D721Med (cell line): ENCODE data around the gene EN1.

Source experiments
- DNase-seq: peaks from one replicate; pipeline ENCODE4 v3.0.0; 2011; ENCODE audit warnings: low spot score; ENCODE audit not compliant: insufficient read length
- FAIRE-seq: peaks from 2 replicates; lab custom pipeline; 2011; peaks lifted over from hg19 to GRCh38; lab: Jason Lieb, UNC
- CTCF ChIP-seq: IDR thresholded peaks from 2 replicates; pipeline ENCODE4 v1.5.1; 2012; ENCODE audit warnings: mild to moderate bottlenecking, control low read depth; ENCODE audit not compliant: insufficient read depth; ENCODE audit errors: missing control alignments

The EN1 gene

GRCh38 chr2:118861242-118861641 lies 13.8 kb upstream of the EN1 start:
- FAIRE-seq (no peak), DNase-seq (no peak)
- no peak for TF ChIP-seq CTCF

- TF ChIP-seq CTCF = no peak
- no peak for FAIRE-seq
- DNase-seq = no peak
These were observed 13.1 kb upstream of the EN1 start for GRCh38 chr2:118860506-118860905.

DNA sequence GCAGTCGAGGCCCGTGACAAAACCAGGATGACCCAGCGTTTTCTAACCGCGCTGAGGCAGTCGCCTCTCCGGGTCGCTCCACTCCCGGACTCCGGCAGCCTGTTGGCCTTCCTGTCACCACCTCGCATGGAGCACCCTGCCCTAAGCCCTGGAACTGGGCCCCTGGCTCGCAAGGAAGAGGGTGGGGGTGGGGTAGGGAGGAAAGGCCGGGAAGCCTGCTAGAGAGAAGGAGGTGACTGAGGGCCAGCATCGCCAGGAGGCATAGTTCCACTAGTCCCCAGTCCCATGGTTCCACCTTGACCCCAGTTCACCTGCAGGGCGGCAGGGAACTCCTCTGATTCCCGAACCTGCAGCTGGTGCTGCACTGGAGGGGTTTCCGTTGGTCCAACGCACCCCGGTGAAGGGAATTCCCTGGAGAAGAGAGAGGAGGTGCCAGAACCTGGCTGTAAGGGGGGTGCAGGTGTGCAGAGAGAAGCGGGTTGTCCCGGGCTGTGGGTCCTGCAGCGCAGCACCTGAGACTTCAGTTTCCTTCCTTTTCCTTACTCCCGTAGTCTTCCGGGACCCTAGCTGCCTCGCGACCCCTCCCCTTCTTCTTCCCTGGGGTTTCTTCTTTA lies 11.8 kb upstream of the EN1 start:
- no peak for DNase-seq
- FAIRE-seq = no peak
- no peak for TF ChIP-seq CTCF

DNA sequence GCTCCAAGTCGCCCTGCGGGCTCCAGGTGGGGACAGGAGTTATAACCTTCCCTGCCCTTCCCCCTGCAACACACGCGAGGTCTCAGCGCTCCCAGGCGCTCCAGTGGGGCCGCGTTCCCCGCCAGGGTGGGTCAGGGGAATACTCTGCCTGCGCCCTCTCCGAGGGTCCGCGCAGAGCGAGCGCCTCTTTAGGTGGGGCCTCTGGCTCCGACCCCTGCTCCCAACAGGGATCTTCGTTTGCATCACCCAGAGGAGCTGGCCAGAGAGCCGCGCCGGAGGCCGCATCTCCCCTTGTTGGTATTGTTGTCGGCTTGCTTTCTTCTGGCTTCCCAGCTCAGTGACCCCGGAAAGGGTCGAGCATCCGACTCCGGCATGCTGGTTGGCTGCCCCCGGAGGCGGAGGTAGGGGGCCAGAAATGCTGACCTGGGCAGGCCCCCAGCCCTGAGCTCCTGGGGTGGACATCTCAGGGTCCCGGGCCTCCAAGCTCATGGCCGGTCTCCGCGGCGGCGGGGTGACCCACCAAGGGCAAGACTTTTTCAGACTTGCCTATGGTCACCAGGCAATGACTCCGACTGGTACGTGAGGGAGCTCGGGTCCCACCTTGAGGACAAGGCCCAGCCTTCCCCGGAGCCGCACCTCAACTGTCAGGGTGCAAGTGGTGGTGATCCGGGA lies 11.2 kb upstream of the EN1 start:
- TF ChIP-seq CTCF = no peak
- DNase-seq (no peak), FAIRE-seq (no peak)

- no peak for DNase-seq
- no peak for FAIRE-seq
- TF ChIP-seq CTCF = no peak
These were observed 10.4 kb upstream of the EN1 start for GRCh38 chr2:118857677-118858484.

DNA sequence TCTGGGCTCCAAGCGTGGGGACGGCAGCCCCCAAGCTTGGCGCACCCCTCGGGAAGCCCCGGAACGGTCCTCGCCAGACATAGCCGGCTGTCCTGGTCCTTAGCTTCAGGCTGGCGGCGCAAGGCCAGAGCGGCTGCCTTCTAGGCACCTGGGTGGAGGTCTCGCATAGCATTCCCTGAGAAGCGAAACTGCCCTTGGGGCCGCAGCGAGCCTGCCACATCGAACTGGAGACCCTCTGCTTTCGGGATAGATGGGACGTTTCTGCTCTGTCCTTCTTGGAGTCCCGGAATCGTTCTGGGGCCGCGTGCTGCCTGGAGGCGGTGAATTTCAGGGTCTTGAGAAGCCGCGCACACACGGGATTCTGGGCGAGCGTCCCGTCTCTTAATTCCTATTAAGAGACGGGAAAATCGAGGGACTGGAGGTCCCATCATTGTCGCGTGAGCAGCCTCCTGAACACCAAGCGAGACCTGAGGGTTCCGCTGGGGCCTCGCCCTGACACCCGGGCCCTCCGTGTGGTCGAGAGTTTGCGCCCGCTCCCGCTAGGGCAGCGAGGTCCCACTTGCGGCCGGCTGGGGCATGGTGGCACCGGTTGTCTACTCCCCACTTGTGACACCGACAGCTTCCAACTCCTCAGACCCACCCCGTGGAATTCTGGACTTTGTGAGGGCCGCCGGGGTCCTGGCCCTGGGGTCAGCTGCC lies 9.7 kb upstream of the EN1 start:
- DNase-seq = no peak
- TF ChIP-seq CTCF = no peak
- no peak for FAIRE-seq
